Transverse colon (tissue), 4 donors: ENCODE measurements around the gene MADD. TPM values are rescaled to one million over a fixed set of nuclear protein-coding genes. Genes with fewer than 3 reads are reported as not detected.

Experiments used
- DNase-seq: peaks from one replicate; pipeline ENCODE4 v3.0.0-alpha.2; 2019
- H3K27ac ChIP-seq, 4 donors: fragments of 200-600 bp; sonication (generic); 2 replicates each; pipeline ENCODE4 v1.5.1; 2016 to 2018; ENCODE audit warnings: inconsistent platforms in 4 of 4
- H3K27me3 ChIP-seq: fragments of 200-600 bp; sonication (generic); 2 replicates; pipeline ENCODE4 v1.5.1; 2017; ENCODE audit warnings: inconsistent platforms
- H3K36me3 ChIP-seq, 4 donors: fragments of 200-600 bp; sonication (generic); 2 replicates each; pipeline ENCODE4 v1.5.1; 2017 to 2019; ENCODE audit warnings: inconsistent platforms in 4 of 4
- H3K4me1 ChIP-seq, 4 donors: fragments of 200-600 bp; sonication (generic); 2 replicates each; pipeline ENCODE4 v1.5.1; 2017 to 2020; ENCODE audit warnings: inconsistent platforms in 4 of 4
- H3K4me3 ChIP-seq, 4 donors: fragments of 200-600 bp; sonication (generic); 1 replicate in 1 of 4; 2 replicates in 3 of 4; pipeline versions ENCODE4 v1.5.1 to v1.6.1; 2017 to 2019; ENCODE audit warnings: inconsistent platforms in 4 of 4
- H3K9me3 ChIP-seq, 2 donors: fragments of 200-600 bp; sonication (generic); 2 replicates each; pipeline ENCODE4 v1.5.1; 2017 to 2019; ENCODE audit warnings: inconsistent platforms in 2 of 2
- EP300 ChIP-seq: sonication (generic); formaldehyde crosslinking; IDR thresholded peaks from one replicate; pipeline ENCODE4 v1.6.1; 2017; ENCODE audit warnings: antibody characterized with exemption, low read depth
- POLR2A ChIP-seq: fragments of 450-650 bp; IDR thresholded peaks from one replicate; pipeline ENCODE4 v1.6.1; 2016; ENCODE audit warnings: antibody characterized with exemption, mild to moderate bottlenecking, moderate library complexity
- POLR2AphosphoS5 ChIP-seq, 3 donors: sonication (generic); formaldehyde crosslinking; IDR thresholded peaks; one replicate each; pipeline ENCODE4 v1.6.1; 2016; ENCODE audit warnings: antibody characterized with exemption in 3 of 3
- WGBS, 2 donors: methylation state at CpG; one replicate each; pipeline ENCODE4 v1.1.5; 2018; ENCODE audit warnings: low coverage in 1 of 2; 5-methylcytosine and 5-hydroxymethylcytosine counted together
- in situ Hi-C, 4 donors: fragments of 200-750 bp; cut with MboI; loops; one replicate each; pipeline versions ENCODE4 v1.15.0 to v1.15.1; 2017; ENCODE audit warnings: low sequenced_read_pairs in 3 of 4, low pct_ligation_motif_present in 1 of 4, low pct_unique_long_range_greater_than_20kb in 1 of 4
- intact Hi-C: fragments of 100-400 bp; cut with DNase I; formaldehyde crosslinking; loops from one replicate; pipeline ENCODE4 v1.15.1; 2023; ENCODE audit warnings: low total_unique reads
- total RNA-seq, 4 donors: library from RNA; depleted of rRNA; stranded (reverse); fragments of >200 nt; gene quantifications; one replicate each; pipeline ENCODE4 v1.1.0, GENCODE V29; 2016
- TF ChIP-seq, protein P1 (sequence below), 5 experiments: fragments of 200-600 bp in 3 of 5; fragments of 450-650 bp in 2 of 5; sonication (generic) in 3 of 5; IDR thresholded peaks; 1 replicate in 2 of 5; 2 replicates in 3 of 5; pipeline ENCODE4 v1.5.1; 2016 to 2017; ENCODE audit warnings: antibody characterized with exemption in 5 of 5, inconsistent platforms in 3 of 5, mild to moderate bottlenecking in 2 of 5, moderate library complexity in 1 of 5

MADD gene
- total RNA-seq, 4 donors from 2014 or later, result 64.3 to 285 (median 71.8) TPM

DNA sequence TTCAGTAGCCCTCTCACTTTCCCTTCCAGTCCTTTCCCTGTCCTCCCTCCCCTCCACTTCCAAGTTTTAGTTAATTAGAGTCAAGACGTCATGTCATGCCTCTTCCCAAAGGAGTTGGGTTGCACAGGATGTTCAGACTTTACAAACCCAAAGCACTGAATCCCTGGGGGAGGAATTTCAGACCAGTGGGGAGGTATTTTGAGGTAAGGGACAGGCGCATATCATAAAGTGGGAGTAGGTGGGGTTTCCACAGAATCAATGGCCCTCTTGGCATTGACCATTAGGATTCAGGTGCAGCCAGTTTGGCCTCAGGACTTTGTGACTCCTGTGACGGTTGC, 20.6 kb upstream of the MADD start:
- H3K4me1 ChIP-seq, result peaks cover 22 to 38% (median 25%) of the 10 kb centered on the region in 4 donors
- TF ChIP-seq, protein P1, sequence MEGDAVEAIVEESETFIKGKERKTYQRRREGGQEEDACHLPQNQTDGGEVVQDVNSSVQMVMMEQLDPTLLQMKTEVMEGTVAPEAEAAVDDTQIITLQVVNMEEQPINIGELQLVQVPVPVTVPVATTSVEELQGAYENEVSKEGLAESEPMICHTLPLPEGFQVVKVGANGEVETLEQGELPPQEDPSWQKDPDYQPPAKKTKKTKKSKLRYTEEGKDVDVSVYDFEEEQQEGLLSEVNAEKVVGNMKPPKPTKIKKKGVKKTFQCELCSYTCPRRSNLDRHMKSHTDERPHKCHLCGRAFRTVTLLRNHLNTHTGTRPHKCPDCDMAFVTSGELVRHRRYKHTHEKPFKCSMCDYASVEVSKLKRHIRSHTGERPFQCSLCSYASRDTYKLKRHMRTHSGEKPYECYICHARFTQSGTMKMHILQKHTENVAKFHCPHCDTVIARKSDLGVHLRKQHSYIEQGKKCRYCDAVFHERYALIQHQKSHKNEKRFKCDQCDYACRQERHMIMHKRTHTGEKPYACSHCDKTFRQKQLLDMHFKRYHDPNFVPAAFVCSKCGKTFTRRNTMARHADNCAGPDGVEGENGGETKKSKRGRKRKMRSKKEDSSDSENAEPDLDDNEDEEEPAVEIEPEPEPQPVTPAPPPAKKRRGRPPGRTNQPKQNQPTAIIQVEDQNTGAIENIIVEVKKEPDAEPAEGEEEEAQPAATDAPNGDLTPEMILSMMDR (IDR thresholded peaks at IDR 0.05), result no peak
- TF ChIP-seq POLR2AphosphoS5 (IDR thresholded peaks at IDR 0.05) (no peak), EP300 (no peak), POLR2A (no peak)
- H3K36me3 ChIP-seq, result peaks cover 0 to 11% (median 4%) of the 10 kb centered on the region in 4 donors
- no peaks in the 10 kb centered on the region for H3K27me3 ChIP-seq
- H3K9me3 ChIP-seq, result no peaks in the 10 kb centered on the region
- WGBS, 2 donors, result 53% methylated on average over 3 of the region's 3 CpGs; no CpG with 5 or more reads in 1 of the 2 donors
- peak overlapping the region; percentile 85 to 88 (median 86) for H3K27ac ChIP-seq
- intact Hi-C loops, result no loop called here
- in situ Hi-C loops, result no loop called here
- DNase-seq, result no peak
- H3K4me3 ChIP-seq, result peak overlapping the region; percentile 56 to 85 (median 70)

DNA sequence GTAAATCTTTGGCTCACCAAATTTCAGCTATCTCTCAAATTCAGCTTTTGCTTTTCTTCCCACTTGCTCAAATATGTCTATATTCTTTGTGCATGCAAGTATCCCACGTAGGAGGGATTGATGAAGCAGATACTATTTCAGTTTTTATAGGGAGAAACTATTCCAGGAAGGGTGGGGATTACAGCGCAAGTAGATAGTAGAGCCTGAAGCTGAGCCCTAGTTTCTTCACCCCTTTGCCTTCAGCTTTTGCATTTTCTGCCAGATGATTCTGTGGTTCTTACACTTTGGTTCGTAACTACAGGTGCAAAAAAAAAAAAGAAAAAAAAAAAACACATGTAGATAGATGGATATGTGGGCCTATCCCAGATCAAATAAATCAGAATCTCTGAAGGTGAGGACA, 18.2 kb upstream of the MADD start:
- TF ChIP-seq POLR2A (no peak), EP300 (no peak), POLR2AphosphoS5 (IDR thresholded peaks at IDR 0.05) (no peak)
- TF ChIP-seq, protein P1 (IDR thresholded peaks at IDR 0.05), result no peak
- no peaks in the 10 kb centered on the region for H3K36me3 ChIP-seq
- 83 to 90% methylated on average over 3 of the region's 3 CpGs for WGBS, 2 donors
- in situ Hi-C loops, result no loop called here
- H3K4me1 ChIP-seq, result peaks cover 28 to 53% (median 36%) of the 10 kb centered on the region in 4 donors
- H3K27ac ChIP-seq, result no peak overlapping the region
- intact Hi-C loops, result no loop called here
- H3K27me3 ChIP-seq, result no peaks in the 10 kb centered on the region
- DNase-seq, result no peak
- H3K9me3 ChIP-seq, result no peaks in the 10 kb centered on the region
- H3K4me3 ChIP-seq, result no peak overlapping the region

DNA sequence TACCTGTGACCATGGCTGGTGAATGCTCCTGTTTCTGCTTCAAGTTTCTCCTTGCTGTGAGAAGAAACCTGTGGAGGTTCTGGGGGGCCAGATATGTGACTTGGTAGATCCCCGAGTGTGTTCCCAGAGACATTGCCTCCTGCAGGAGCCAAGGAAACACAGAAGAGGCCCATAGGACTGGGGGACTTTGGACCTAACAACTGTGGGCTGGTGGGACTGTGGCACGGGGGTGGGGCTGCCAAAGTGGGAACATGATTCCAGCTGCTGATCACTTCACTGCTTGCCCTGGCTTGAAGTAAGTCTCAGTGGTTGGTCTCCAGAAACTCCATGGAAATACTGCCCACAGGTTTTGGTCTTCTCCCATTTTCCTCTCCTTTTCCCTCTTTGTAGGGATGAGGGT, 16.3 kb upstream of the MADD start:
- H3K36me3 ChIP-seq, result no peaks in the 10 kb centered on the region
- peaks cover 22 to 57% (median 43%) of the 10 kb centered on the region in 4 donors for H3K4me1 ChIP-seq
- H3K4me3 ChIP-seq, result no peak overlapping the region
- DNase-seq, result peak; percentile 37
- in situ Hi-C loops, result no loop called here
- no peak for TF ChIP-seq POLR2A
- H3K9me3 ChIP-seq, result no peaks in the 10 kb centered on the region
- peak overlapping the region; percentile 76 to 83 (median 82) for H3K27ac ChIP-seq
- intact Hi-C loops, result no loop called here
- 41% methylated on average over 2 of the region's 2 CpGs; no CpG with 5 or more reads in 1 of the 2 donors for WGBS, 2 donors
- H3K27me3 ChIP-seq, result no peaks in the 10 kb centered on the region

DNA sequence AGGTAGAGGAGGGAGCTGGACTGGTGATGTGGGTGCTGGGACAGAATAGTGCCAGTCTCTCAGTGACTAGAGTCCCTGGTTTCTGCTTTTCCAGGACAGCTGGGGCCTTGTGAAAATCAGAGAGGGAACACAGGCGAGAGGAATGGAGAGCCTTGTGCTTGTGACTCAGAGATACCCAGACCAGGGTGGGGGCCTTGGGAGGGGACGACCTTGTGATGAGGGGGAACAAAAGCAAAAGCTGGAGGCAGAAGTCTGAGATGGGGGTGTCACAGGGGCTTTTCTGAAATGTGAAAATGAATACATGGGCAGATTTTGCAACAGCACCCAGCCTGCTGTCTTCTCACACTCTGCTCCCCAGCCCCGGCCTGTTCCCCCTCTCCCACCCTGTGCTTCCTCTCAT, 15.5 kb upstream of the MADD start:
- Histone ChIP-seq H3K27me3 (no peaks in the 10 kb centered on the region), H3K4me1 (peaks cover 22 to 63% (median 48%) of the 10 kb centered on the region in 4 donors), H3K9me3 (no peaks in the 10 kb centered on the region), H3K27ac (peak overlapping the region; percentile 76 to 83 (median 82)), H3K4me3 (no peak overlapping the region), H3K36me3 (no peaks in the 10 kb centered on the region)
- TF ChIP-seq EP300 (no peak), POLR2AphosphoS5 (IDR thresholded peaks at IDR 0.05) (no peak), POLR2A (no peak)
- TF ChIP-seq, protein P1 (IDR thresholded peaks at IDR 0.05), result no peak
- DNase-seq, result peak; percentile 25
- WGBS, 2 donors, result 48 to 62% methylated on average over 3 of the region's 3 CpGs
- in situ Hi-C loops, result no loop called here
- intact Hi-C loops, result no loop called here

DNA sequence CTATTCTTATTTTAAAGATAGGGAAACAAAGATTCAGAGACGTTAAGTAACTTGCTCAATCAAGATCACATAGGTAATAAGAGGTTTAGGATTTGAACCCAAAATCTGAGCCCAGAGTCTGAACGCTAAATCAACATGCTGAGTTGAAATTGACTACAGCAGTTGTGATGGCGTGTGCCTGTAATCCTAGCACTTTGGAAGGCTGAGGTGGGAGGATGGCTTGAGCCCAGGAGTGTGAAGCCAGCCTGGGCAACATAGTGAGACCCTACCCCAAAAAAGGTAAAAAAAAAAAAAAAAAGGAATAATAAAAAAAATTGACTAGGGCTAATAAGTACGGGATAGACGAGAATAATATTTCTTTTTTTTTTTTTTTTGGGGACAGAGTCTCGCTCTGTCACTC, 13.6 kb upstream of the MADD start:
- H3K4me3 ChIP-seq, result no peak overlapping the region
- no peak for DNase-seq
- H3K27ac ChIP-seq, result peak overlapping the region in 3 of 4 donors; percentile 81 to 83 (median 82)
- peaks cover 26 to 67% (median 54%) of the 10 kb centered on the region in 4 donors for H3K4me1 ChIP-seq
- intact Hi-C loops (no loop called here), in situ Hi-C loops (loop anchor here in 1 of 4 donors (5.0 kb wide), 1 partner anchor 79 kb away; the partner anchor contains the start of gene ARFGAP2)
- no peaks in the 10 kb centered on the region for H3K27me3 ChIP-seq
- H3K9me3 ChIP-seq, result no peaks in the 10 kb centered on the region
- 92 to 93% methylated on average over 3 to 6 of the region's 6 CpGs for WGBS, 2 donors
- TF ChIP-seq, protein P1 (IDR thresholded peaks at IDR 0.05), result no peak
- TF ChIP-seq EP300 (no peak), POLR2AphosphoS5 (IDR thresholded peaks at IDR 0.05) (no peak), POLR2A (no peak)
- no peaks in the 10 kb centered on the region for H3K36me3 ChIP-seq
